ENCODE measurements around the gene GCSAM.
"Not testable (repeated sequence)": the region's sequence is repeated elsewhere in the genome, so short reads cannot be mapped to it uniquely, and the experiment has no call there.

GCSAM gene

GRCh38 chr3:112083239-112083638 is 49.8 kb downstream of the GCSAM start:
- no peaks in the 10 kb centered on the region for H3K9me3 Mint-ChIP-seq
- H3K4me1 Mint-ChIP-seq: peaks cover 33% of the 10 kb centered on the region
- no peaks in the 10 kb centered on the region for H3K36me3 Mint-ChIP-seq (ENCODE audit: low read depth)
- H3K27me3 Mint-ChIP-seq (ENCODE audit: low read depth): peaks cover 28% of the 10 kb centered on the region
- TF ChIP-seq CTCF (IDR thresholded peaks at IDR 0.05; ENCODE audit: unreplicated experiment in 3 of 3): no peak
- no peak overlapping the region for H3K4me3 Mint-ChIP-seq
- no peak overlapping the region for H3K27ac Mint-ChIP-seq

GRCh38 chr3:112078125-112079083 is 54.6 kb downstream of the GCSAM start:
- no peak overlapping the region for H3K4me3 Mint-ChIP-seq
- no peak for TF ChIP-seq CTCF (IDR thresholded peaks at IDR 0.05; ENCODE audit: unreplicated experiment in 3 of 3)
- H3K27me3 Mint-ChIP-seq (ENCODE audit: low read depth): peaks cover 8% of the 10 kb centered on the region
- no peak overlapping the region for H3K27ac Mint-ChIP-seq
- no peaks in the 10 kb centered on the region for H3K9me3 Mint-ChIP-seq
- peaks cover 11% of the 10 kb centered on the region for H3K4me1 Mint-ChIP-seq
- no peaks in the 10 kb centered on the region for H3K36me3 Mint-ChIP-seq (ENCODE audit: low read depth)

GRCh38 chr3:112074616-112075497 is 58.2 kb downstream of the GCSAM start:
- Mint-ChIP-seq H3K27me3 (ENCODE audit: low read depth) (peaks cover 4% of the 10 kb centered on the region), H3K9me3 (peaks cover 8% of the 10 kb centered on the region), H3K27ac (peak overlapping the region in 2 of 3 experiments; percentile 19 to 74), H3K4me3 (peak overlapping the region in 2 of 3 experiments; percentile 27 to 40), H3K4me1 (peaks cover 11% of the 10 kb centered on the region), H3K36me3 (ENCODE audit: low read depth) (no peaks in the 10 kb centered on the region)
- TF ChIP-seq CTCF (IDR thresholded peaks at IDR 0.05; ENCODE audit: unreplicated experiment in 3 of 3): no peak

- no peak for TF ChIP-seq CTCF (IDR thresholded peaks at IDR 0.05; ENCODE audit: unreplicated experiment in 3 of 3)
- H3K9me3 Mint-ChIP-seq: peaks cover 11% of the 10 kb centered on the region
- H3K4me1 Mint-ChIP-seq: peaks cover 11% of the 10 kb centered on the region
- H3K36me3 Mint-ChIP-seq (ENCODE audit: low read depth): no peaks in the 10 kb centered on the region
- H3K27me3 Mint-ChIP-seq (ENCODE audit: low read depth): peaks cover 4% of the 10 kb centered on the region
- H3K4me3 Mint-ChIP-seq: no peak overlapping the region
- no peak overlapping the region for H3K27ac Mint-ChIP-seq
Measured at GRCh38 chr3:112074006-112074405, 59.0 kb downstream of the GCSAM start.

GRCh38 chr3:112072387-112073060 is 60.5 kb downstream of the GCSAM start:
- H3K4me3 Mint-ChIP-seq; H3K27ac Mint-ChIP-seq; H3K36me3 Mint-ChIP-seq (ENCODE audit: low read depth): not testable (repeated sequence)
- peaks cover 16% of the 10 kb centered on the region for H3K9me3 Mint-ChIP-seq
- H3K4me1 Mint-ChIP-seq: peaks cover 11% of the 10 kb centered on the region
- peaks cover 11% of the 10 kb centered on the region for H3K27me3 Mint-ChIP-seq (ENCODE audit: low read depth)
